Fibroblast of the aortic adventitia (primary cell): ENCODE data around the gene STK11. TPM values are rescaled to one million over a fixed set of nuclear protein-coding genes. Genes with fewer than 3 reads are reported as not detected.

Experiments used
- DNase-seq: peaks from one replicate; pipeline ENCODE4 v3.0.0-alpha.2; 2010; ENCODE audit warnings: low read depth
- H3K4me3 ChIP-seq: 2 replicates; pipeline ENCODE4 v1.5.1; 2011; ENCODE audit warnings: low read depth, mild to moderate bottlenecking, control low read depth, low read length, moderate library complexity
- CTCF ChIP-seq: IDR thresholded peaks from 2 replicates; pipeline ENCODE4 v1.5.1; 2011; ENCODE audit warnings: mild to moderate bottlenecking, low read length, control low read depth, inconsistent platforms; ENCODE audit not compliant: insufficient read depth
- total RNA-seq: library from RNA; depleted of rRNA; stranded (reverse); fragments of >200 nt; gene quantifications from 2 replicates; pipeline ENCODE4 v1.2.3, GENCODE V29; 2012; ENCODE audit warnings: low replicate concordance

STK11 gene
- total RNA-seq, 1 donor: 54.1 TPM

- TF ChIP-seq CTCF: no peak
- DNase-seq: no peak
- no peak overlapping the region for H3K4me3 ChIP-seq
Observed at GRCh38 chr19:1231729-1232637, 26.4 kb downstream of the STK11 start.

GRCh38 chr19:1232652-1233072 lies 27.1 kb downstream of the STK11 start:
- no peak for TF ChIP-seq CTCF
- peak; percentile 73 for DNase-seq

GRCh38 chr19:1233115-1233667 lies 27.6 kb downstream of the STK11 start:
- DNase-seq: no peak
- no peak for TF ChIP-seq CTCF
- no peak overlapping the region for H3K4me3 ChIP-seq

More at GRCh38 chr19:1232652-1233072, 27.1 kb downstream of the STK11 start:
- no peak overlapping the region for H3K4me3 ChIP-seq

- H3K4me3 ChIP-seq: no peak overlapping the region
- no peak for DNase-seq
- no peak for TF ChIP-seq CTCF
Observed at GRCh38 chr19:1234051-1234954, 28.7 kb downstream of the STK11 start.

- DNase-seq: no peak
Observed at GRCh38 chr19:1234955-1235380, 29.4 kb downstream of the STK11 start.

More at GRCh38 chr19:1234955-1235380, 29.4 kb downstream of the STK11 start:
- H3K4me3 ChIP-seq: no peak overlapping the region
- TF ChIP-seq CTCF: no peak
